WTC11 (cell line): ENCODE data around the gene RHBG. TPM values are rescaled to one million over a fixed set of nuclear protein-coding genes. Genes with fewer than 3 reads are reported as not detected.

Experiments used
- ATAC-seq: fragments of 200-7000 bp; cut with Tn5 transposase; 2 replicates; pipeline ENCODE4 v1.10.0; 2021; ENCODE audit warnings: mild to moderate bottlenecking, moderate library complexity
- CTCF ChIA-PET: fragments of 300-600 bp; sonication (Branson Sonifier 250); formaldehyde crosslinking; loops from one replicate; lab custom pipeline; 2021; ENCODE audit warnings: antibody characterized with exemption; lab: Charles Lee
- POLR2A ChIA-PET: fragments of 350-600 bp; sonication (Branson Sonifier 250); formaldehyde crosslinking; loops from one replicate; lab custom pipeline; 2021; ENCODE audit warnings: antibody characterized with exemption; lab: Charles Lee
- DNase-seq: peaks from one replicate; pipeline ENCODE4 v3.0.0; 2021; ENCODE audit warnings: low spot score
- H3K27ac Mint-ChIP-seq: 2 replicates; pipeline ENCODE4 v1.8.0; 2021; ENCODE audit warnings: mixed read lengths
- H3K27me3 Mint-ChIP-seq: 2 replicates; pipeline ENCODE4 v1.8.0; 2021; ENCODE audit warnings: low read depth, mild to moderate bottlenecking, moderate library complexity, mixed read lengths
- H3K36me3 Mint-ChIP-seq: 2 replicates; pipeline ENCODE4 v1.8.0; 2021; ENCODE audit warnings: mixed read lengths
- H3K4me1 Mint-ChIP-seq: 2 replicates; pipeline ENCODE4 v1.8.0; 2022; ENCODE audit warnings: mixed read lengths
- H3K4me3 Mint-ChIP-seq: 2 replicates; pipeline ENCODE4 v1.8.0; 2021; ENCODE audit warnings: mild to moderate bottlenecking, moderate library complexity, mixed read lengths
- H3K9me3 Mint-ChIP-seq: 2 replicates; pipeline ENCODE4 v1.8.0; 2021; ENCODE audit warnings: mixed read lengths
- ATF1 ChIP-seq: sonication (generic); formaldehyde crosslinking; IDR thresholded peaks from 2 replicates; pipeline ENCODE4 v1.8.1; 2023; ENCODE audit warnings: mild to moderate bottlenecking, moderate library complexity, missing genetic modification reagents
- CREM ChIP-seq: sonication (generic); formaldehyde crosslinking; IDR thresholded peaks from 2 replicates; pipeline ENCODE4 v1.8.1; 2022; ENCODE audit warnings: mild to moderate bottlenecking, missing genetic modification reagents, moderate library complexity
- ELF4 ChIP-seq: sonication (generic); formaldehyde crosslinking; IDR thresholded peaks from 2 replicates; pipeline ENCODE4 v1.8.1; 2022; ENCODE audit warnings: low read depth, mild to moderate bottlenecking, moderate library complexity, missing genetic modification reagents
- FOXK1 ChIP-seq: sonication (generic); formaldehyde crosslinking; IDR thresholded peaks from 2 replicates; pipeline ENCODE4 v1.8.0; 2022; ENCODE audit warnings: mild to moderate bottlenecking, moderate library complexity, missing genetic modification reagents
- GTF2I ChIP-seq: fragments of 250-450 bp; sonication (Bioruptor Pico); conservative IDR thresholded peaks from 2 replicates; pipeline ENCODE4 v1.4.0; 2021; ENCODE audit warnings: mild to moderate bottlenecking
- MLX ChIP-seq: sonication (generic); formaldehyde crosslinking; IDR thresholded peaks from 2 replicates; pipeline ENCODE4 v1.8.1; 2023; ENCODE audit warnings: mild to moderate bottlenecking, missing genetic modification reagents, moderate library complexity
- NFATC4 ChIP-seq: fragments of 250-450 bp; sonication (Bioruptor Pico); IDR thresholded peaks from 2 replicates; pipeline ENCODE4 v1.9.0; 2021; ENCODE audit warnings: mild to moderate bottlenecking
- NFYB ChIP-seq: sonication (generic); formaldehyde crosslinking; conservative IDR thresholded peaks from 2 replicates; pipeline ENCODE4 v1.8.0; 2022; ENCODE audit warnings: low read depth, missing genetic modification reagents
- SMAD4 ChIP-seq: sonication (generic); formaldehyde crosslinking; IDR thresholded peaks from 2 replicates; pipeline ENCODE4 v1.8.0; 2022; ENCODE audit warnings: mild to moderate bottlenecking, missing genetic modification reagents
- SOX15 ChIP-seq: fragments of 250-450 bp; sonication (Bioruptor Pico); IDR thresholded peaks from 2 replicates; pipeline ENCODE4 v1.9.0; 2021; ENCODE audit warnings: mild to moderate bottlenecking
- TCF7 ChIP-seq: sonication (generic); formaldehyde crosslinking; IDR thresholded peaks from 2 replicates; pipeline ENCODE4 v1.8.0; 2022; ENCODE audit warnings: mild to moderate bottlenecking, low read depth, missing genetic modification reagents, moderate library complexity
- ZNF138 ChIP-seq: sonication (generic); formaldehyde crosslinking; conservative IDR thresholded peaks from 2 replicates; pipeline ENCODE4 v1.8.1; 2022; ENCODE audit warnings: mild to moderate bottlenecking, moderate library complexity, missing genetic modification reagents
- ZNF263 ChIP-seq: sonication (generic); formaldehyde crosslinking; IDR thresholded peaks from 2 replicates; pipeline ENCODE4 v1.8.1; 2022; ENCODE audit warnings: low read depth, mild to moderate bottlenecking, moderate library complexity, missing genetic modification reagents
- ZNF416 ChIP-seq: fragments of 250-450 bp; sonication (Bioruptor Pico); IDR thresholded peaks from 2 replicates; pipeline ENCODE4 v1.9.0; 2021; ENCODE audit warnings: mild to moderate bottlenecking, inconsistent platforms
- ZNF425 ChIP-seq: fragments of 250-450 bp; sonication (Bioruptor Pico); conservative IDR thresholded peaks from 2 replicates; pipeline ENCODE4 v1.9.0; 2021; ENCODE audit warnings: mild to moderate bottlenecking
- ZNF532 ChIP-seq: fragments of 250-450 bp; sonication (Bioruptor Pico); IDR thresholded peaks from 2 replicates; pipeline ENCODE4 v1.9.0; 2021; ENCODE audit warnings: mild to moderate bottlenecking, borderline replicate concordance
- ZNF671 ChIP-seq: fragments of 250-450 bp; sonication (Bioruptor Pico); IDR thresholded peaks from 2 replicates; pipeline ENCODE4 v1.8.0; 2021; ENCODE audit warnings: mild to moderate bottlenecking
- total RNA-seq: library from RNA; stranded (reverse); gene quantifications from 3 replicates; pipeline ENCODE4 v1.2.3, GENCODE V29; 2021

RHBG gene
- total RNA-seq, 1 experiment from 2014 or later = 1.9 TPM

- no peak for TF ChIP-seq ZNF532 (CRISPR knock-in tag)
Measured at GRCh38 chr1:156421062-156421938, 52.3 kb downstream of the RHBG start (continued).

GRCh38 chr1:156421939-156422601, 53.1 kb downstream of the RHBG start:
- H3K4me1 Mint-ChIP-seq = peaks cover 34% of the 10 kb centered on the region
- H3K4me3 Mint-ChIP-seq = peak overlapping the region; percentile 76
- POLR2A ChIA-PET = interaction anchor here (0.7 to 1.1 kb wide), 6 partner anchors 8 to 79 kb away, joined by 3 to 10 read pairs (median 4); partner anchors contain the start of gene MEF2D
- H3K9me3 Mint-ChIP-seq = no peaks in the 10 kb centered on the region
- TF ChIP-seq NFYB (no peak), CREM (0 out of 2 replicates have a peak, but pooled peaks have one; percentile 1)
- no peaks in the 10 kb centered on the region for H3K36me3 Mint-ChIP-seq
- CTCF ChIA-PET = interaction anchor here (0.7 to 4.4 kb wide), 19 partner anchors 9 to 79 kb away, joined by 3 to 78 read pairs (median 5); partner anchors contain the start of genes MEF2D and RHBG
- peak overlapping the region; percentile 69 for H3K27ac Mint-ChIP-seq
- peaks cover 100% of the 10 kb centered on the region for H3K27me3 Mint-ChIP-seq
- ATAC-seq (peak; percentile 6), DNase-seq (no peak)

- ATAC-seq (peak; percentile 1; the same call in 1 of the 2 replicates), DNase-seq (no peak)
- Mint-ChIP-seq H3K27ac (no peak overlapping the region), H3K36me3 (no peaks in the 10 kb centered on the region), H3K4me1 (peaks cover 34% of the 10 kb centered on the region), H3K9me3 (no peaks in the 10 kb centered on the region), H3K27me3 (peaks cover 100% of the 10 kb centered on the region), H3K4me3 (peak overlapping the region; percentile 76)
- POLR2A ChIA-PET = interaction anchor here (0.7 kb wide), 1 partner anchor 14 kb away, joined by 3 read pairs; no protein-coding TSS in a partner anchor
- 0 out of 2 replicates have a peak, but pooled peaks have one; percentile 34 for TF ChIP-seq ZNF263 (CRISPR knock-in tag)
- no peak for TF ChIP-seq FOXK1 (CRISPR knock-in tag)
- no peak for TF ChIP-seq SMAD4 (CRISPR knock-in tag)
- no peak for TF ChIP-seq NFATC4 (CRISPR knock-in tag)
- TF ChIP-seq ZNF416 (CRISPR knock-in tag) = no peak
- no peak for TF ChIP-seq SOX15 (CRISPR knock-in tag)
- no peak for TF ChIP-seq GTF2I (CRISPR knock-in tag)
- TF ChIP-seq ZNF671 (CRISPR knock-in tag) = no peak
- CTCF ChIA-PET = interaction anchor here (1.1 to 4.4 kb wide), 9 partner anchors 10 to 43 kb away, joined by 3 to 78 read pairs (median 8); no protein-coding TSS in a partner anchor
Measured at GRCh38 chr1:156422602-156423091, 53.6 kb downstream of the RHBG start.

- DNase-seq = no peak
- H3K36me3 Mint-ChIP-seq = no peaks in the 10 kb centered on the region
- H3K27ac Mint-ChIP-seq = no peak overlapping the region
- no peak for ATAC-seq
- CTCF ChIA-PET = interaction anchor here (0.9 to 4.4 kb wide), 7 partner anchors 9 to 42 kb away, joined by 3 to 78 read pairs (median 16); no protein-coding TSS in a partner anchor
- no peaks in the 10 kb centered on the region for H3K9me3 Mint-ChIP-seq
- peaks cover 100% of the 10 kb centered on the region for H3K27me3 Mint-ChIP-seq
- peaks cover 36% of the 10 kb centered on the region for H3K4me1 Mint-ChIP-seq
- no peak overlapping the region for H3K4me3 Mint-ChIP-seq
- POLR2A ChIA-PET = interaction anchor here (1.1 kb wide), 1 partner anchor 9 kb away, joined by 3 read pairs; no protein-coding TSS in a partner anchor
- TF ChIP-seq MLX (no peak), ELF4 (CRISPR knock-in tag) (no peak), ZNF425 (CRISPR knock-in tag) (no peak), ATF1 (CRISPR knock-in tag) (no peak), TCF7 (CRISPR knock-in tag) (no peak), ZNF138 (CRISPR knock-in tag) (no peak)
Measured at GRCh38 chr1:156423422-156424352, 54.7 kb downstream of the RHBG start.
